ENCODE results near the gene LGALS9B.
"Not testable (repeated sequence)": the region's sequence is repeated elsewhere in the genome, so short reads cannot be mapped to it uniquely, and the experiment has no call there.

The LGALS9B gene

GRCh38 chr17:20467447-20467846 lies at the start of gene LGALS9B:
LGALS9B (minus strand) TSS chr17:20467539; CDS start chr17:20467470, 69 bp downstream.
- DNase-seq: not testable (repeated sequence)

- DNase-seq: not testable (repeated sequence)
Measured at GRCh38 chr17:20516986-20517385, 49.6 kb upstream of the LGALS9B start.

DNA sequence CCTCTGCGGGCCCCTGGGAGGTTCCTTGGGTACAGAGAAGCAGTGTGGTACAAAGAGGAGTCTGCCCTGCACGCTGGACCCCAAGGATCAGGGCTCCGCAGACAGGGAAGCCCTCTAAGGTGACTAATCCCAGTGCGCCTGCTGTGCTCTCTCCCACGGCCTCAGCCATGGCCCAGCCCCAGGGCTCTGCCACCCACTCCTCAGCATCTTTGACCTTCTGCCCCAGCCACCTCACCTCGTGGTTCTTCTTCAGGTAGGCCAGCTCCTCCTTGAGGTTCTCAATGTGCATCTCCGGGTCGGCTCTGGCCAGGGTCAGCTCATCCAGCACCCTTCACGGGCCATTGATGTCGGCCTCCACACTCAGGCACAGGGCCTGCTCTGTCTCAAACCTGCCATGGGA lies 47.8 kb upstream of the LGALS9B start:
- DNase-seq: not testable (repeated sequence)

- DNase-seq: not testable (repeated sequence)
Measured at GRCh38 chr17:20513539-20513938, 46.2 kb upstream of the LGALS9B start.

- DNase-seq: not testable (repeated sequence)
Measured at GRCh38 chr17:20512378-20512777, 45.0 kb upstream of the LGALS9B start.

- not testable (repeated sequence) for DNase-seq
Measured at GRCh38 chr17:20511778-20512177, 44.4 kb upstream of the LGALS9B start.

DNA sequence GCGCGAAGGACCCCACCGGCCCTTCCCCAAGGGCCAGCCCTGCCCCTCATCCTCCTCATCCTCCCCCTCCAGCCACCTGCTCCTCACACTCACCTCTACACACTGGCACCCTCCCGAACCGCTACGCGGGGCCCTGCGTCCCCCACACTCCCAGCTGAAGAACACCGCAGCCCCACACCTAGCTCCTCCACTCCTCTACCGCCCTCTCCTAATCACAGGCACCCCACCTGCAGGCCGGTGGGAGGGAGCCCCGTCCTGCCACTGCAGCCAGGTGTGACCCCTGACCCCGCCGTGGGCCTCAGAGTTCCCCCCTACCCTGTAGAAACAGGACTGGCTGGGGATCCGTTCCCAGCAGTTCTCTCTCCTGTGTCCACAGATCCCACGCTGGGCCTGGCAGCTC lies 38.0 kb upstream of the LGALS9B start:
- not testable (repeated sequence) for DNase-seq

GRCh38 chr17:20504388-20505066 lies 37.2 kb upstream of the LGALS9B start:
- DNase-seq: not testable (repeated sequence)

DNA sequence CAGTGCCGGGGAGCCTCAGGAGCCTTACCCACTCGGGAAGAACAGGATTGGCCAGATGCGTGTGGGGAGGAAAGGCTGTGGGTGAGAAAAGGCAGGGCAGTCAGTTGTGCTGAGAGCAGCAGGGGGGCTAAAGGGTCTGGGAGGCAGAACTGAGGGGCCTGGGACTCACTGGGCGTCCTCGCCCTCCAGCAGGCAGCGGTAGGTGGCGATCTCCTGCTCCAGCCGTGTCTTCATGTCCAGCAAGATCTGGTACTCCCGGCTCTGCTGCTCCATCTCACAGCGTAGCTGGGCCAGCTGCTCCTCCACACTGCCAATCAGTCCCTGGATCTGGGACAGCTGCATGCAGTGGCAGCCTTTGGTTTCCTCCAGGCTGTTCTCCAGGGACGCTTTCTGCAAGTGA lies 34.6 kb upstream of the LGALS9B start:
- not testable (repeated sequence) for DNase-seq

GRCh38 chr17:20500346-20500745 lies 33.0 kb upstream of the LGALS9B start:
- DNase-seq: not testable (repeated sequence)

- DNase-seq: not testable (repeated sequence)
Measured at GRCh38 chr17:20495420-20495819, 28.1 kb upstream of the LGALS9B start.

- DNase-seq: not testable (repeated sequence)
Measured at GRCh38 chr17:20494735-20495134, 27.4 kb upstream of the LGALS9B start.

- DNase-seq: not testable (repeated sequence)
Measured at GRCh38 chr17:20494147-20494546, 26.8 kb upstream of the LGALS9B start.

DNA sequence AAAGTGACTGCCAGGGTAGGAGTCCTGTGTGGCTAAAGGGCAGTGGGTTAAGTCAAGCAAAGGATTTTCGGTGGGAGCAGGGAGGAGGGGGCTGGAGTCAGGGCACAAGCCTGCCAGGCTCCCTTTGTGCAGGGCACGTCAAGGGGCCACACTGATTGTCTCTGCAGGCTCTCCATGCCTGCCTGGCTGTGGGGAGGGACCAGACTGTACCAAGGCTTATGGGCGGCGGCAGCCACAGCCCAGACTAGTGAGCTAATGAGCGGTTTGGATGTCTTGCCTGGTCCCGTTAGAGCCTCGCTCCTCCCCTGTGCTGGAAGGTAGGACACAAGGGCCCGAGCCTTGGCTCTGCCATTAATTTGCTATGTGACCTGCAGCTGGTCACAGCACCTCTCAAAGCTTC lies 25.6 kb upstream of the LGALS9B start:
- not testable (repeated sequence) for DNase-seq

DNA sequence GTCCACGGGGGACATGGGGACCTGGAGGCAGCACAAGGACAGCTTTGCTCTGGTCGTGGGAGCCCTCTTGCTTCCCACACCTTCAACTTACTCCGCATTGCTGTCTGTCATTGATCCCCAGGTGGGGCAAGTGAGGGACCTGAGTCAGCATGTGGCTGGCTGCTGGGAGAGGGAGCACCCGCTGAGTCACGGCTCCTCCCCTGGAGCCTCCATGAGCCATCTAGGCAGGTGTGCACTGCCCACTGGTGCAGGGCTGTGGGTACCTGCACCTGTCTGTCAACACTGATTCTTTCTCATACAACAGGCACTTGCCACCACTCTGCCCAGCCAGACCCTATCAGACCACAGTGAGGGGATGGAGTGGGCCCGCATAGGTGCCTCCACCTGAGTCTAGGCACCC lies 24.8 kb upstream of the LGALS9B start:
- not testable (repeated sequence) for DNase-seq

GRCh38 chr17:20484930-20485329 lies 17.6 kb upstream of the LGALS9B start:
- not testable (repeated sequence) for DNase-seq

- DNase-seq: not testable (repeated sequence)
Measured at GRCh38 chr17:20479889-20480591, 12.7 kb upstream of the LGALS9B start.

DNA sequence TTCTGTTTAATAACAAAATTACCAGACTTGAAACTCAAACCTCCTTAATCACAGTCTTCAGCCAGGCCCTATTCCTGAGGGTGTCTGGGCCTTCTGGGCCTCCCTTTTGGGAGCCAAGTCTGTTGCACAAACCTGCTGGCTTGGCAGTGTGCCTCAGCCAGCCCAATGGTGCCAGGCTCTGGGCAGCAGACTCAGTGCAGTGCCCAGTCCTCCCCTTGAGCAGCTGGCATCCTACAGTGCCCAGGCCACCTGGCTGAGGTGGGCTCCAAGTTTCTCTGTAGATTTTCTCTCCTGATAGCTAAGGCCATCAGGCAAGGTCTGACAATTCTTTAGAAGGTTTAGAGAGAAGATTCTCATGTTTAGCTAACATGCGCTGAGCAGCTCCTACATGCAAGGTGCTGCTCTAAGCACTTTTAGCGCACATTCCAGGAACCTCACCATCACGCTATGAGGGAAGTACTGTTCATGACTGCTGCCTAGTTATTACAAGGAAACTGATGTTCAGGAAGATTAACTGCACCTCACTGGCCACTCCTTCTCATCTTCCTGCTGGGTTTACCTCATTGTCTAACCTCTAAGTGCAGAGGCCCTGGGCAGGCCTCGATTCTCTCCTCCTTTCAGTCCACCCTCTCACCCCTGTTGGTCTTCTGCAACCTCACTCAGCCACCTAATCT lies 10.2 kb upstream of the LGALS9B start:
- DNase-seq: not testable (repeated sequence)

GRCh38 chr17:20475137-20475831 lies 7.9 kb upstream of the LGALS9B start:
- DNase-seq: not testable (repeated sequence)

- not testable (repeated sequence) for DNase-seq
Measured at GRCh38 chr17:20474081-20474480, 6.7 kb upstream of the LGALS9B start.

GRCh38 chr17:20469946-20470345 lies 2.6 kb upstream of the LGALS9B start:
- not testable (repeated sequence) for DNase-seq

DNA sequence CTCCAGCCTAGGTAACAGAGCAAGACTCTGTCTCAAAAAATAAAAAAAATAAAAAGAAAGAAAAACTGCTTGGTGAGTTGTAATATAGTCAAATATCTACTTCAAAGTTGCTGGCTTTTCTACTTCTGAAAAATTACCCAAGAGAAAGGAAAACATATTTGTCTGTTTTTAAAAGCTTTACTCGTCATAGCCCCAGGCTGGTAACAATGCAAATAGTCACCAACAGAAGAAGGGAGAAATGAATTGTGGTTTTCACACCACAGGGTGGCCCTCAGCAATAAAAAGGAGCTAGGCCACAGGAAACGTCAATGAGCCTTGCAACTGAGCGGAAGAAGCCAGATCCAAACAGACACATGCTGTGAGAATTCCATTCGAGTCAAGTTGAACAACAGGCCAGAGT lies 1.8 kb upstream of the LGALS9B start:
- DNase-seq: not testable (repeated sequence)

DNA sequence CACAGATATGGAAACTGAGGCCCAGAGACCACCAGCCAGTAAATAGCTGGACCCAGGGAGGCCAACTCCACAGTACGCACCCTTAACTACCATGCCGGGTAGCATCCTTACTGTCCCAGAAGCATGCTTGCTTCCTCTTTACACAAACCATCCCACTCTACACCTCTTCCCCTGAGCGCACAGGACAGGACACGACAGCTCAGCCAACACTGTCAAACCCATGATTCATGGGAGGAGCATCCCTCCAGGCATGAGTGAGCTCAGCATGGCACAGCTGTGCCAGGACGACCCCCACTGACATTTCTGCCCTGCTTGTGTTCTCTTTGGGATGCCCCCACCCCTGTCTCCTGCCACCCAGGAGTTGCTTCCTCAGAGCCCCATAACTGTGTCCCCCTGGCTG lies 340 bp downstream of the LGALS9B start:
- DNase-seq: not testable (repeated sequence)
